Dedifferentiated amniotic fluid mesenchymal stem cell (primary cell): ENCODE results near the gene OCSTAMP.

Experiments
- DNase-seq: peaks from one replicate; pipeline ENCODE4 v3.0.0-alpha.2; 2016; ENCODE audit errors: extremely low spot score

Gene OCSTAMP

GRCh38 chr20:46553926-46554325 lies 3.5 kb upstream of the OCSTAMP start:
- DNase-seq, result no peak

GRCh38 chr20:46552460-46553420 lies 2.3 kb upstream of the OCSTAMP start:
- DNase-seq, result no peak

- no peak for DNase-seq
Observed at GRCh38 chr20:46551522-46552381, 1.3 kb upstream of the OCSTAMP start.

- DNase-seq, result no peak
Observed at GRCh38 chr20:46549188-46549972, 1.1 kb downstream of the OCSTAMP start.

GRCh38 chr20:46548688-46549087 lies 1.8 kb downstream of the OCSTAMP start:
- DNase-seq, result no peak

GRCh38 chr20:46547995-46548394 lies 2.5 kb downstream of the OCSTAMP start:
- no peak for DNase-seq

- DNase-seq, result no peak
Observed at GRCh38 chr20:46546936-46547335, 3.5 kb downstream of the OCSTAMP start.

- DNase-seq, result no peak
Observed at GRCh38 chr20:46546298-46546697, 4.2 kb downstream of the OCSTAMP start.

GRCh38 chr20:46545827-46546138 lies 4.7 kb downstream of the OCSTAMP start:
- DNase-seq, result no peak

GRCh38 chr20:46545077-46545826 lies 5.2 kb downstream of the OCSTAMP start:
- DNase-seq, result no peak

- no peak for DNase-seq
Observed at GRCh38 chr20:46544576-46544975, 5.9 kb downstream of the OCSTAMP start.

GRCh38 chr20:46543959-46544358 lies 6.5 kb downstream of the OCSTAMP start:
- DNase-seq, result no peak

GRCh38 chr20:46543033-46543432 lies 7.4 kb downstream of the OCSTAMP start:
- DNase-seq, result no peak

- no peak for DNase-seq
Observed at GRCh38 chr20:46541229-46541935, 9.1 kb downstream of the OCSTAMP start.

- DNase-seq, result no peak
Observed at GRCh38 chr20:46539113-46539512, 11.3 kb downstream of the OCSTAMP start.

- DNase-seq, result no peak
Observed at GRCh38 chr20:46530640-46531039, 19.8 kb downstream of the OCSTAMP start.

- no peak for DNase-seq
Observed at GRCh38 chr20:46523696-46524328, 26.6 kb downstream of the OCSTAMP start.

GRCh38 chr20:46523108-46523507 lies 27.3 kb downstream of the OCSTAMP start:
- DNase-seq, result no peak

GRCh38 chr20:46520976-46521579 lies 29.4 kb downstream of the OCSTAMP start:
- peak; percentile 38 for DNase-seq

- no peak for DNase-seq
Observed at GRCh38 chr20:46520540-46520939, 29.9 kb downstream of the OCSTAMP start.
